ENCODE results near the gene CD68. TPM values are rescaled to one million over a fixed set of nuclear protein-coding genes. Genes with fewer than 3 reads are reported as not detected.
A peak's percentile ranks its signal among the peaks of the same experiment; 100 is the strongest.

The CD68 gene, protein sequence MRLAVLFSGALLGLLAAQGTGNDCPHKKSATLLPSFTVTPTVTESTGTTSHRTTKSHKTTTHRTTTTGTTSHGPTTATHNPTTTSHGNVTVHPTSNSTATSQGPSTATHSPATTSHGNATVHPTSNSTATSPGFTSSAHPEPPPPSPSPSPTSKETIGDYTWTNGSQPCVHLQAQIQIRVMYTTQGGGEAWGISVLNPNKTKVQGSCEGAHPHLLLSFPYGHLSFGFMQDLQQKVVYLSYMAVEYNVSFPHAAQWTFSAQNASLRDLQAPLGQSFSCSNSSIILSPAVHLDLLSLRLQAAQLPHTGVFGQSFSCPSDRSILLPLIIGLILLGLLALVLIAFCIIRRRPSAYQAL
- total RNA-seq, result 100 to 1,000 TPM in 1 of 2 donors, 10 to 100 TPM in 1; 70.8 to 133 TPM

DNA sequence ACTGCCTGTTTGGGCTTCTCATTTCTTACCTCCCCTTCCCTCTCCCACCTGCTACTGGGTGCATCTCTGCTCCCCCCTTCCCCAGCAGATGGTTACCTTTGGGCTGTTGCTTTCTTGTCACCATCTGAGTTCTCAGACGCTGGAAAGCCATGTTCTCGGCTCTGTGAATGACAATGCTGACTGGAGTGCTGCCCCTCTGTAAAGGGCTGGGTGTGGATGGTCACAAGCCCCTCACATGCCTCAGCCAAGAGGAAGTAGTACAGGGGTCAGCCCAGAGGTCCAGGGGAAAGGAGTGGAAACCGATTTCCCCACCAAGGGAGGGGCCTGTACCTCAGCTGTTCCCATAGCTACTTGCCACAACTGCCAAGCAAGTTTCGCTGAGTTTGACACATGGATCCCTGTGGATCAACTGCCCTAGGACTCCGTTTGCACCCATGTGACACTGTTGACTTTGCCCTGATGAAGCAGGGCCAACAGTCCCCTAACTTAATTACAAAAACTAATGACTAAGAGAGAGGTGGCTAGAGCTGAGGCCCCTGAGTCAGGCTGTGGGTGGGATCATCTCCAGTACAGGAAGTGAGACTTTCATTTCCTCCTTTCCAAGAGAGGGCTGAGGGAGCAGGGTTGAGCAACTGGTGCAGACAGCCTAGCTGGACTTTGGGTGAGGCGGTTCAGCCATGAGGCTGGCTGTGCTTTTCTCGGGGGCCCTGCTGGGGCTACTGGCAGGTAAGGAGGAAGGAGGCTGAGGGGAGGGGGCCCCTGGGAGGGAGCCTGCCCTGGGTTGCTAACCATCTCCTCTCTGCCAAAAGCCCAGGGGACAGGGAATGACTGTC is at the start of gene CD68:
Gene CD68, plus strand, starts transcription at position 638 of the 833 bp plus-strand sequence. Its CDS starts 40 bp downstream, at position 678.
- Histone ChIP-seq H3K4me3 (peak within 1 kb of the TSS; percentile 69), H3K9me3 (no peaks in the 10 kb centered on the region), H3K27me3 (replicated peaks; ENCODE audit: insufficient read depth) (no peaks in the 10 kb centered on the region), H3K36me3 (peaks cover 45% of the 10 kb centered on the region), H3K4me1 (ENCODE audit: control insufficient read depth in 1 of 2, low read depth in 2 of 2) (peaks cover 54 to 66% of the 10 kb centered on the region in 2 donors), H3K27ac (peak within 1 kb of the TSS; percentile 75 to 88)
- TF ChIP-seq, protein P1, sequence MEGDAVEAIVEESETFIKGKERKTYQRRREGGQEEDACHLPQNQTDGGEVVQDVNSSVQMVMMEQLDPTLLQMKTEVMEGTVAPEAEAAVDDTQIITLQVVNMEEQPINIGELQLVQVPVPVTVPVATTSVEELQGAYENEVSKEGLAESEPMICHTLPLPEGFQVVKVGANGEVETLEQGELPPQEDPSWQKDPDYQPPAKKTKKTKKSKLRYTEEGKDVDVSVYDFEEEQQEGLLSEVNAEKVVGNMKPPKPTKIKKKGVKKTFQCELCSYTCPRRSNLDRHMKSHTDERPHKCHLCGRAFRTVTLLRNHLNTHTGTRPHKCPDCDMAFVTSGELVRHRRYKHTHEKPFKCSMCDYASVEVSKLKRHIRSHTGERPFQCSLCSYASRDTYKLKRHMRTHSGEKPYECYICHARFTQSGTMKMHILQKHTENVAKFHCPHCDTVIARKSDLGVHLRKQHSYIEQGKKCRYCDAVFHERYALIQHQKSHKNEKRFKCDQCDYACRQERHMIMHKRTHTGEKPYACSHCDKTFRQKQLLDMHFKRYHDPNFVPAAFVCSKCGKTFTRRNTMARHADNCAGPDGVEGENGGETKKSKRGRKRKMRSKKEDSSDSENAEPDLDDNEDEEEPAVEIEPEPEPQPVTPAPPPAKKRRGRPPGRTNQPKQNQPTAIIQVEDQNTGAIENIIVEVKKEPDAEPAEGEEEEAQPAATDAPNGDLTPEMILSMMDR (IDR thresholded peaks at IDR 0.05), result no peak
- ATAC-seq (ENCODE audit: insufficient number of reproducible peaks, low FRiP score, low read depth), result peak; percentile 68
- DNase-seq (ENCODE audit: low spot score), result peak; percentile 77

DNA sequence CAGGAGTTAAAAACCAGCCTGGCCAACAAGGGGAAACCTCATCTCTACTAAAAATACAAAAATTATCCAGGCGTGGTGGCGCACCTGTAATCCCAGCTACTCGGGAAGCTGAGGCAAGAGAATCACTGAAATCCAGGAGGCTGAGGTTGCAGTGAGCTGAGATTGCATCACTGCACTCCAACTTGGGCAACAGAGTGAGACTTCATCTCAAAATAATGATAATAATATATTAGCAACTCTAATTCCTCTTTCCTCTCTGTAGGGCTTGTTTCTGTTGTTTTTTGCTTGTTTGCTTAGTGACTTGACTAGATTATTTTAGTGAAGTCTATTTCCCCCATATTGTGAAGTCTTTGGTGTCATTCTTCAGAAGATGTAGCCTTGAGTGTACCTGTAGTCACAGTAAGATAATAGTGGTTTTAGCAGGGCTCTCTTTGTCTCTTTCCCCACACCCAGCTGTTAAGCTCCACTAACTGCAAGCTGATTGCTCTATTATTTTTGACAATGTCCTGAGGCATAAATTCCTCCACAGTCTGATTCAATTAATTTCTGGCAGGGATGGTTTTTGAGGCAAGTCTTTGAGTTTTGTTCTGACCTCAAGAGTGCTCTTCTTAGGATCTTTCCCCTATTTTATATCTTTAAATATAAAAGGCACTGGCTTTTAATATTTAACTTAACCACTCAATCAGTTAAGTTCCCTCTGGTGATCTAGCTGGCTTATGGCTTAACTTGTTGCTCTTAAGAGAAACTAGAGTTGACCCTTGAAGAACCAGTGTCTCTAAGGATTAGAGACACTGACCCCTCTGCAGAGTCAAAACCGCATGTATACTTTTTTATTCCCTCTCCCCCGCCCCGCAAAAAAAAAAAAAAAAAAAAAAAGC is 49.2 kb upstream of the CD68 start:
- Histone ChIP-seq H3K9me3 (no peaks in the 10 kb centered on the region), H3K4me3 (no peak overlapping the region), H3K4me1 (ENCODE audit: control insufficient read depth in 1 of 2, low read depth in 2 of 2) (no peaks in the 10 kb centered on the region), H3K27me3 (replicated peaks; ENCODE audit: insufficient read depth) (no peaks in the 10 kb centered on the region), H3K36me3 (no peaks in the 10 kb centered on the region), H3K27ac (no peak overlapping the region)
- TF ChIP-seq, protein P1 (IDR thresholded peaks at IDR 0.05), result no peak
- DNase-seq (ENCODE audit: low spot score) (no peak), ATAC-seq (ENCODE audit: insufficient number of reproducible peaks, low FRiP score, low read depth) (no peak)

DNA sequence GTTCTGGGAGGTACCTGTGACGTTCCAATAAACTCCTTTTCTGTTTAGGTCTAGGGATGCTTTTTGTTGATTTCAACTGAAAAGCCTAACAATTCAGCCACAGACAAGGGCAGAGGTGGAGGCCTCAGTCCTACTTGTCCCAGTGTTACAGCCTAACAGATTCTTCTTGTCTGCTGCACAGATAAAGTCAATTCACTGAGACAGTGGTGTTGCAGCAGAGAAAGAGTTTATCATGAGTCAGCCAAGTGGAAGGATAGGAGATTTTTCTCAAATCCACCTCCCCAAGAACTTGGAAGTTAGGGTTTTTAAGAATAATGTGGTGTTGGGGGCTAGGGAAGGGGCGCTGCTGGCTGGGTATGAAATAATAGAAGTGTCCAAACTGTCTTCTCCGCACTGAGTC is 41.4 kb upstream of the CD68 start:
- TF ChIP-seq, protein P1 (IDR thresholded peaks at IDR 0.05), result no peak
- ATAC-seq (ENCODE audit: insufficient number of reproducible peaks, low FRiP score, low read depth), result no peak
- H3K27me3 ChIP-seq (replicated peaks; ENCODE audit: insufficient read depth), result no peaks in the 10 kb centered on the region
- no peaks in the 10 kb centered on the region for H3K4me1 ChIP-seq (ENCODE audit: control insufficient read depth in 1 of 2, low read depth in 2 of 2)
- H3K36me3 ChIP-seq, result no peaks in the 10 kb centered on the region
- DNase-seq (ENCODE audit: low spot score), result no peak
- H3K4me3 ChIP-seq, result no peak overlapping the region
- H3K27ac ChIP-seq, result no peak overlapping the region
- no peaks in the 10 kb centered on the region for H3K9me3 ChIP-seq

DNA sequence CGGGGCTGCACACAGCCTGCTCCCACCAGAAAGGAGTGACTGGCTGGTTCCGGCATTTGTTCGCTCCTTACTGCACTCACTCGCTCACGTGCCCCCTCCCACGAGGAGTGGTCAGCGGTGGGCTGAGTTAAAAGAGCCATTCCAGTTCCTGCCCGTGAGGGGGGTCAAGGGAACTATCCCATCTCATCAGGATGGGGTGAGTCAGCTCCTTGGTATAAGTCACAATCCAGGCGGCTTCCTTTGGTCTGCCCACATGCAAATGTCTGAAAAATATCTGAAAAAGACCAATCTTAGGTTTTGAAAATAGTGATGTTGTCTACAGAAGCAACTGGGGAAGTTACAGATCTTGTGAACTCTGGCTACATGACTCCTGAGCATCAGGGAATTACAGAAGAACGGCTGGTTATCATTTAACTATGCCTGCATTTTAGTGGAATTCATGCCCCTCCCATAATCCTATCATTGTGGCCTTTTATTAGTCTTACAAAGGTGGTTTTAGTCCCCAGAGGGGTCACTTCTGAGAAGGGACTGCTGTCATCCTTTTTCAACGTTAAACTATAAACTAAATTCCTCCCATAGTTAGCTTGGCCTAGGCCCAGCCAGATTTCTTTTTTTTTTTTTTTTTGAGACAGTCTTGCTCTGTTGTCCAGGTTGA is 40.4 kb upstream of the CD68 start:
- no peak for DNase-seq (ENCODE audit: low spot score)
- ATAC-seq (ENCODE audit: insufficient number of reproducible peaks, low FRiP score, low read depth), result no peak
- no peaks in the 10 kb centered on the region for H3K27me3 ChIP-seq (replicated peaks; ENCODE audit: insufficient read depth)
- no peaks in the 10 kb centered on the region for H3K4me1 ChIP-seq (ENCODE audit: control insufficient read depth in 1 of 2, low read depth in 2 of 2)
- no peaks in the 10 kb centered on the region for H3K36me3 ChIP-seq
- H3K4me3 ChIP-seq, result no peak overlapping the region
- no peaks in the 10 kb centered on the region for H3K9me3 ChIP-seq
- TF ChIP-seq, protein P1 (IDR thresholded peaks at IDR 0.05), result no peak
- H3K27ac ChIP-seq, result no peak overlapping the region

Measured in thoracic aorta (tissue), 2 donors.